Measurements from ENCODE around the gene TAGLN2. TPM values are rescaled to one million over a fixed set of nuclear protein-coding genes. Genes with fewer than 3 reads are reported as not detected.

TAGLN2 gene
- polyA plus RNA-seq, 12 donors: 150 to 239 (median 173) TPM; not detected in 1

DNA sequence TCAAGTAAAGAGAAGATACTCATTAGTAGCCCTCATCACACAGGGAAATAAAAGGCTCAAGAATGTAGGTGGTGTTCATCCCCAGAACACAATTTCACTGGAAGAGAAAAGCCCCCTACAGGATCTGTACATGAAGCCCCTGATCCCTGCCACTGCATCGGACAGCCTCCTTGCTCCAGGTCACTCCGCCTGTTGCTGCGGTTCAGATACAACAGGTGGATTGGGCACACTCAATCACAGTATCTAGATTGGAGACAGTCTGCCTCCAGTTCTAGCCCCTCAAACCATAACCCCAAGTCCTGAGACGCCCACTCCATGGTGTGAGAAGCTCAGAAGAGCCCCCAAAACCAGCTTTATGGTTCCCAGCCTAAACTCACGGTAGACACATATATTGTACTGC, 27.6 kb upstream of the TAGLN2 start:
- no peak for DNase-seq

GRCh38 chr1:159951551-159951950, 26.2 kb upstream of the TAGLN2 start:
- no peak for DNase-seq

DNA sequence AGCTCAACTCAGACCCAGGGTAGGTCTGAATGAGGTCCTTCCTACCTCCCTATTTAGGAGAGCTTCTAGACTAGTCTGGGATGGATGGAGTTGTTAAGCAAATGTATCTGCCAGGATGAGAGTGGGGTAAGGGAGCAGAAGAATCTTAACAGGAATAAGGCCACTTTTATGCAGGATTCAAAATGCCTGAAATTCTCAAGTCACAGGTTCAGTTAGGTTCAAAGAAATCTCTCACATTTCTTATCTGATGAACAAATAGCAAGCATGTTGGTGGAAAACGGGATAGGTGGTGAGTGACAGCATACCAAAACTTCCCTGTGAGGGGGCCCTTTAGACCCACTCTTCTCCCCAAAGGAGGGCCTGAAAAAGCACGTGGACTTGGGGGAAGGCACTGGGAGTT, 25.7 kb upstream of the TAGLN2 start:
- DNase-seq: no peak

GRCh38 chr1:159949981-159950381, 24.7 kb upstream of the TAGLN2 start:
- no peak for DNase-seq

GRCh38 chr1:159949123-159949522, 23.8 kb upstream of the TAGLN2 start:
- no peak for DNase-seq

GRCh38 chr1:159947942-159948341, 22.6 kb upstream of the TAGLN2 start:
- DNase-seq: no peak

DNA sequence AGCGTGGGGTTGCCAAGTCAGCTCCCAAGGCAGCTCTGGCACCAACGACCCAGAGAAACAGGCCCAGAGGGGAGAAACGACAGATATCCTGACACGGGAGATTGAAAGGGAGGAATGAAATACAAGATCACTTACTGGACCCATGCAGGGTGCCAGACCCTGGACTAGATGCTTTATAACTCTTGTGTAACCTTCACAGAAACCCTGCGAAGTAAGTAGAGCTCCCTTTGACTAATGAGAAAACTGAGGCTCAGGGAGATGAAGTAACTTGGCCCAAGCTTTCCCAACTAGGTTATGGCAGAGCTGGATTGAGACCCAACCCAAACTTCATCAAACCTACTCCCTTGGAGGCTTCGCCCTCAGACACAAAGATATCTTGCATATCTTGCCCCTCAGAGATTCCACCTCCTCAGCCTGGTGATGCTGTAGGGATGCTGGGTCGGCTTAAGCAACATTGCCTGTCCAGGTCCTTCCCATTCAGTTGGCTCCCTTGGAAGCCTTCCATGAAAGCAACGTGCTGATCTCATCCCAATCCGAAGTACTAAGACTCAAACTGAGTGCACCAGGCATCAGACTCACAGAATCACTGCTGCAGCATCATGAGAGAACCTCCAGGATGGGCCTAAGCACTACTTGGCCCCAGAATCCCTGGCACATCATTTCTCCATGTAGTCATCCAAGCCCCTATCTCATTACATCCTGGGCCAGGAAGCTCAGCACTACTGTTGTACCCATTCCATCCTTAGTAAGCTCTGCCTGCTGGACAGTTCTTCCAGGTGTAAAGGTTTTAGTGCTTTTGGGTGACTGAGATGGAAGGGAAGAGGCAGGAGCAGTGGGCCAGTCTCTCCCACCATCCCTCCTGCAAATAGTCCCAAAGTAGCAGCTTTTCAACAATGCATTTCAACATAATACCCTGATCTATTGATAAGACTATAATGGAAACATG, 21.2 kb upstream of the TAGLN2 start:
- no peak for DNase-seq

GRCh38 chr1:159945483-159946241, 20.4 kb upstream of the TAGLN2 start, which contains the start of gene IGSF9:
TSS of gene IGSF9 (minus strand) at chr1:159945613. CDS start at chr1:159943454, 2,159 bp downstream.
- peak; percentile 82 for DNase-seq

DNA sequence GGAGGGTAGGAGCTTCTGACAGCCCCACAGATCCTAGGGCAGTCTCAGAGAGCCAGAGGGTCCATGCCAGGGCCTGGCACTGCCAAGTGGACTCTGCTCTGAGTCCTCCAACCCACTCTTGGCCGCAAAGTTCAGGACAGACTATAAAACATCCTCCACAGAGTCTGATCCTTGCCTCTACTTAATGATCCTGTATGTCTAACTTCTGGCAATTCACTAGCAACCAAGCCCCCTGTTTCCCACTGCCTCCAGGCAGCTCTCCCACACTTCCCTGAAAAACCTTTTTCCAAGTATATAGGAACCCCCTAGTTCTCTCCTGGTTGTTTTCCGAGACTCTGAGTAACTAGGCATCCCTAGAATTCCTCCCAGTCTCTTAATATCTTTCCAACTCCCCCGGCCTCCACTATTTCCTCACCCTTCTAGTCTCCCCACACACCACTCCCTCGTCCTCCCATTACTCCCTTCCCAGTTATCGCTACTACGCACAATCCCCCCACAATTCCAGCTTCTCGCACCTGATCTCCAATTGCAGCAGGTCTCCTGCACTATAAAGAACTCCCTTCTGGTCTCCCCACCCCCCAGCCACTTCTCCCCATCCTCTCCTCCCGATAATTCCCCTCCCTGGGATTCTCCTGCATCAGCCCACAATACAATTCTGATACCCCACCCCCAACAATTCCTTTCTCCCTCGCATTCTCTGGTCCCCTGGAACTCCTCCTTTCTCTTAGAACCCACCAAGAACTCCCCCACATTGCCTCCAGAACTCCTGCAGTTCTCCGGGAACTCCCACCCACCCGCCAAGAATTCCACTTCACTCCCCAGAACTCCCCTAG, 19.5 kb upstream of the TAGLN2 start:
- DNase-seq: no peak

DNA sequence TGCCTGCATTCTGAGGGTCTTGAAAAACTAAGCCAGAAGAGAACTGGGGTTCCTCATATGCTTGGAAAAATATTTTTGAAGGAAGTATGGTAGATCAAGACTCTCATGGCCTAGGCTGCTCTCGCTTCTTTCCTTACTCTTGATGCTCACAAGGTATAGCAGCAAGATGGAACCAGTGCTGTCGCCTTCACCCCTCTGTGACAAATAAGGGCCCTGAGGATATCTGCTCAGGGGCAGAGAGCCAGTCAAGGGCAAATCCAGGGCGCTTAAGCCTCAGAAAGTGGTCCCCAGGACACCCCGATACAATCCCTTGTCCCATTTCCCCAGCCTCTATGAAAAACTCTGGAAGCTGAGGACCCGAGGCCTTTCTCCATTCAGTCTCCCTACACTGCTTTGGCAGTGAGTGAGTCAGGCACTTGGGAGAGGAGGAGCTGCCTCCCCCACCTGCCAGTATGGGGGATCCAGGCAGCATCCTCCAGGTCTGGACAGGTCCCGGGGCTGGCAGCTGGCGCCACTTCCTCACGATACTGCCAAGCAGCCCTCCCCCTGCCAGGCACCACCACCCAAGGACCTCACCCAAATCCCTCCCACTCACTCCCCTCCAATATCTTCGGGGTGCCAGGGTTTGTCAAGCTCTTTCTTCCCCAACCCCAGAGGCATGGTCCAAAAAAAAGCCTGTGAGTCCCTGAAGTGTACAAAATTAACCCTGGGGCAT, 18.8 kb upstream of the TAGLN2 start:
- DNase-seq: no peak

GRCh38 chr1:159943278-159943640, 18.0 kb upstream of the TAGLN2 start:
- no peak for DNase-seq

GRCh38 chr1:159942632-159943277, 17.4 kb upstream of the TAGLN2 start:
- DNase-seq: no peak

DNA sequence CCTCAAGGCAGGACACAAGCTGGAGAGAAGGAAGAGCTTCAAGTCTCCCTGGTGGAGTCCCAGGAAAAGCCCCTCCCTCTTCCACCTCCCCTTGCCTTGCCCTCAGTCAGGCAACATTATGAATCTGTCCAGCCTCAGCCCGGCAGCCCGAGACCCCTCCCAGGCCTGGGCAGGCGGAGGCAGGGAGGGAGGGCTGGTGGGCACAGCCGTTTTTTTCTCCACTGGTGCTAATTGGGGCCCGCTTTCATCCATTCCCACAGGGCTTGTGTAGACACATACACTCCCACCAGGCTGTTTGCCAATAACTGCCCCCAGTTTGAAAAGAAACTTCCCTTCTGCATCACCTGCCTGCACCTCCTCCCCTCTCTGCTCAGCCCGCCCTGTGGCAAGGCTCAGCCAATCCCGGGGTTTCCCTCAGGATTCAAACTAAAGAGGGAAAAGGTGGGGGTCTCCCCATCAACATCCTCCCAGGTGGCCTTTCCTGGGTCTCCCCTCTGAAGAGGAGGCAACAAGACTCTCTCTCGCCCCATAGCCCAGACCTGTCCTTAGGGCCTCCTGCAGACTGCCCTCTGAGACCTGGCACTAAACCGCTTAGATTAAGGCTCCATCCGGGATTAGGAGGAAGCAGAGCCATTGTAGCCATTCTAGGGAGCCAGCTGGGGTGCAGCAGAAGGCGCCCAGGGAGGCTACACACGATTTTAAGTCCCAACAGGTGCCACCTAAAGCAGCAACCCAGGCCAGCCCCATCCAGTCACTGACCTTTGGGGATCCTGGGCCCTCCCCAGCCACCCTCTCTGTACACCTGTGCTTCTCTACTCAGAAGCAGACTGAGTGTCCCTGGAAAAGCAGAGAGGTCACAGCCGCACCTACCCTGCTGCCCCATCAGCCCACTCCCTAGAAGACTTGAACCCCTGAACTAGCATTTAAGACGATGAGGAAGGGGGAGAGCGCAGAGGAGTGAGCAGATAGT, 16.6 kb upstream of the TAGLN2 start:
- no peak for DNase-seq

DNA sequence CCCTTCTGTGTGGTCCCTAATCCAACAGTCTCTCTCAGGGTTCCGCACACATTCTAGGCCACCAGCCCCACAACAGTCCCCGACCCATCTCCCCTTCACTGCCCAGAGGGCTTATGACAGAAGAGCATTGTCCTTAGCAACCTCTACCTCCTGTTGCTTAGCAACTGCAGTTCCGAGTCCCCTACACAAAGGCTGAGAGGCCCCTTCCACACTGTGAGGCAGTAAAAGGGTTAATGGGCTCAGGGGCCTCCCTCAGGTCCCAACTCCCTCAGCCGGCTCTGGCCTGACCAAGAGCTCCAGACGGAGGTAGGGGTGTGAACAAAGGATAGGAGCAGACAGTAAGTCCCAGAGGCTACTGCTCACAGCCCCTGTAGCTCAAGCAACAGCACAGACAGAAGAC, 15.8 kb upstream of the TAGLN2 start:
- DNase-seq: no peak

DNA sequence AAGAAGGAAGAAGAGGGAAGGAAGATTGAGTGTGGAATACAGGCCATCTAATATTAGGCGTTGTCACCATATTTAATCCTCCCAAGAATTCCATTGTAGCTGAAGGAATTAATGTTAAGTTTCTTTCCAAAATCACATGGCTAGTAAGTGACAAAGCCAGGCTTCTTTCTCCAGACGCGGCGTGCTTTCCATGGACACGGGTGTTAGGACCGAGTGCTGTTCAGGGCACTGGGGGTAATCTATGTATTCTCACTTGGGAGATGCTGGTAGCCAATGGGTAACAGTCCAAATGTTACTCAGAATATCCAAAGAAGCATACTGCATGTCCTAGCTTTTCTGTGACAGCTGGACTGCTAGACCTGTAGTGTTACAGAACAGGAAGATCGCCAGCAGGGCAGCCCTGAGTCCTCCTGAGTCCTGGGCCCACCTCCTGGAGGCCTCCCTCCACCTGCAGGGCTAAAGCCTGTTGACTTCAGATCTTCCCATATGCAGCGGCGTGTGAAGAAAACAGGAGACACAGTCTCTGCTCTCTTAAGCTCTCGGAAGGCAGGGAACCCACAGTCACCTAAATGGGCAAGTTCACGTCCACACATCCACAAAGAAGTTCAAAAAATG, 14.8 kb upstream of the TAGLN2 start:
- no peak for DNase-seq

DNA sequence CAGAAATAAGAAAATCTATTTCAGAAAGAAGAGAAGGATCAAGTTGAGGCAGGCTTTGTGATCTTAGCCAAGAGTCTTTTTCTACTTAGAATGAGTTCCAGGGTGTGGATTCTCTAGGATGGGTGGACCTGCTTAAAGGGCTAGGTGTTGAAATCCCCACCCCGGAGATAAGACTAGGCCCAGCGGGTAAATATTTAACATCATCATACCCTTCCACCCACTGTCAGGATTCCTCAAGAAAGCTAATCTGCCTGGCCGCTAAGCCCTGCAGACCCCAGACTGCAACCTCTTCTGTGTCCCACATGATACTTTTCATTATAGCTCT, 14.3 kb upstream of the TAGLN2 start:
- no peak for DNase-seq

DNA sequence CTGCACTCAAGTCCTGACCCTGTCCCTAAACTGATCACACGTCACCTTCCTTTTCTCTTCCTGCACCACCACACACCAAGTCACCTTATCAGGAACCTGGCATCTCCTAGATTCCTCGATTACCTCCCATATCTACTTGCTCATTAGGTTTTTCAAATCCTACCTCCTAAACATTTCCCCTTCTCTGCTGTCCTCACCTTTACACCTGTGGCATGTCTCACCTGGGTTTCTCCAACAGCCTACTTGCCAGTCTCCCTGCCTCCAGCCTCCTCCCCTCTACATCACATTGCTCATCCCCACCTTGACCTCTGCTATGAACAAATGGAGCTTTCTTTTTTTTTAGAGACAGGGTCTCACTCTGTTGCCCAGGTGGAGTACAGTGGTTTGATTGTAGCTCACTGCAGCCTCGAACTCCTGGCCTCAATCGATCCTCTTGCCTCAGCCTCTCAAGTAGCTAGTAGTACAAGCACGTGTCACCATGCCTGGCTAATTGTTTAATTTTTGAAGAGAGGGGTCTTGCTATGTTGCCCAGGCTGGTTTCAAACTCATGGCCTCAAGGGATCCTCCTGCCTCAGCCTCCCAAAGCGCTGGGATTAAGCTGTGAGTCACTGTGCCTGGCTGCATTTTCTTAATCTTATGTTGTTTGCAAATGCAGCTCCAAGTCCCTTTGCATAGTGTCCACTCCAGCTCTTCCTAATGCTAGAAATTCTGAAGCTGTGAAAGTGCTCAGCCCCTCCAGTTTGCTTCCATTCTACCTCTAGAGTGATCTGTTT, 13.8 kb upstream of the TAGLN2 start:
- DNase-seq: no peak

DNA sequence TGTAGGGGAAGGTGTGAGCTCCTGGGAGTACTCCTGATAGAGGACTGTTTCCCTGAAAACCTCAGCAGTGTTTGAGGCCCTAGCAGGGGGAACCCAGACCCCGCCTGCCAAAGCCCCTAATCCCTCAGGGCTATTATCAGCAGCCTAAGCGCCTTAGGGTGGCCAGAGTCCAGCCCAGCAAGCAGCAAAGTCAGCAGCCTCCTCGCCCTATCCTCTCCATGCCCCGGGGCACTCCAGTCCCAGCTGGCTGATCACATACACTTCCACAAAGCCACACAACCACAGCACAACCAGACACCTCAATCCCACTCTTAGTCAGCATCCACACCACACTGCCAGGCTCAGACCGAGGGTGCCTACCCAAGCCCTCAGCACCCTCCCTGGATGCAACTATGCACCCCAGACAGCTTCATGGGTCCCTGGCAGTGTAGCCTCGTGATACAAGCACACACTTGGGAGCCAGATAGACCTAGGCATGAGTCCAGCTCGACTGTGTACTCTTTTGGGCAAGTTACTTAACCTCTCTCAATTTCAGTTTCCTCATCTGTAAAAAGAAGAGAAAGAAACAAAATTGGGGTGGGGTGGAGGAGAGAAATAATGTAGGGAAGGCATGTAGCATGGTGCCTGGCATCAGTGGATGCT, 13.0 kb upstream of the TAGLN2 start:
- no peak for DNase-seq
